Inferior parietal cortex (tissue), 1 donor: ENCODE measurements around the gene PER1.

Source experiments
- DNase-seq: peaks from one replicate; pipeline ENCODE4 v3.0.0-alpha.2; 2016; ENCODE audit errors: extremely low spot score

PER1 gene

DNA sequence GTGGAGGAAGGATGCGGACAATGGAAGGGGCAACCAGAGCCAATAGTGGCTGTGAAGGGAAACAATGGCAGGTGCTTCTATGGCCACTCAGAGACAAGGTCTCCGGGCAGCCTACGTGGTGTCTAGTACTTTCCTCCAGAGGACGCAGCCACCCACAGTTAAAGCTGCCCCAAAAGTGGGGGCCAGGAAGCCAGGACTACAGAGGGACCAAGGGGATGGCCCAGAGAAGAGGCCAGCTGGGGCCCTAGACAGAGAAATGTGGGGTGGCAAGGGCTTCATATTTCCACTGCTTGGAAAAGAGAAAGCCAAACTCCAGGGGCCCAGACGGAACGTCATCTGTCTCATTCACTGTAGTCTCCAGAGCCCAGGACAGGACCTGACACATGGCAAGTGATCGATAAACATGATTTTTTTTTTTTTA, 837 bp upstream of the PER1 start:
- DNase-seq: no peak

- DNase-seq: peak; percentile 47
Measured at GRCh38 chr17:8151641-8152111, 528 bp downstream of the PER1 start.

DNA sequence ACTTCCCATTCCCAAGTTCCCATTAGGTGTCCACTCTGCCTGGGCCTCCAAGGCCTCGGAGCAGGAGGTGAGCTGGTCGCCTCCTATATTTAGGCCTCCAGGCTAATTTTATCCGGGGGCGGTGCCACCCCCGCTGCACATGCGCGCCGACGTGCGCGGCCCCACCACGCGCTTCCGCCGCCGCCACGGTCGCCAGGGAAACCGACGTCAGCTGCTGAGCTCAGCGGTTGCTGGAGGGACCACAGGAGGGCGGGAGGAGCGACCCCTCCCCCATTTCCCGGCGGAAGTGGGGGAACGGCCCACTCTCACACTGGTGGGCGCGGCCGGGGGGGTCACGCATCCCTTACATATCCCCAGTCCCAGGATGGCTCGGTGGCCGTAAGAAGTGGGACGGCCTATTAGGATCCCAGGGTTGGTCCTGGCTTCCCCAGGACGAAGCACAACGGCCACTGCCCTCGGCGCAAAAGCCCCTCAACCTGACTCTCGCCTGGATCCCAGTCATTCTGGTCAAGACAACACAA, 1.0 kb downstream of the PER1 start:
- peak; percentile 77 for DNase-seq

DNA sequence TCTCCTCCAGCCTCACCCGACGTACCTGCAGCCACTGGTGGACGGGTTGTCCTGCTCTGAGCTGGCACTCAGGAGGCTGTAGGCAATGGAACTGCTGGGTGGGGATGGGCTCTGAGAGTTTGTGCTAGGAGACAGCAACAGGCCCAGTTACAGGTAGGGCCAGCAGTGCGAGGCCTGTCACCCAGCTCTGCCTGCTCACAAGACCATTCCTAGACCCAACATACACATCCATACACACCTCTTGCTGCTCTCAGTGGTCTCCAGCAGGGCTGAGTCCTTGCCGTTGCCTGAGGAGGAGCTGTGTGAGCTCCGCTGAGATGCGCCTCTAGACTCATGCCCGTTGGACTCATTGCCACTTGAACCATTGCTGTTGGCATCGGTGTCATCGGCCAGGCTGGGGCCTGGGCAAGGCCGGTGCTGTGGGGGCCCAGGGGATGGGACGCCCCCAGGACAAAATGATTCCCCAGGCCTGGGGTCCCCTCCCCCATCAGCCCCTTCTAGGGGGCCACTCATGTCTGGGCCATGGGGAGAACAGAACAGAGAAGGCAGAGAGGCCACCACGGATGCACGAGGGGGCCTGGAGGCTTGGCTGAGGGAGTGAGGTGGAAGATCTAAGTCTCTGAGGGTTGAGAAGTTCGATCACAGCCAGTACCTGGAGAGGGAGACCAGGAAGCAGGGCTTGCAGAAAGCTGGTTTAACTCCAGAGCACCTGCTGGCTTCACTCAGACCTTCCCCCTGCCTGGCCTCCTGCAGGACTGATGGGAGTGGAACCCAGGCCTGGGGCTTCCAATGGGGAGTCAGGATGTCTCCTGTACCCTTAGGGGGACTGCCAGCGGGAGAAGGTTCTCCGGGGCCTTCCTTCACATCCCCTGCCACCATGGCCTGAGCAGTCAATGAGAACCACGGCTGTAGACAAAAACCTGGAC, 1.7 kb downstream of the PER1 start:
- no peak for DNase-seq

GRCh38 chr17:8149419-8150193, 2.6 kb downstream of the PER1 start:
- no peak for DNase-seq

GRCh38 chr17:8148560-8148959, 3.6 kb downstream of the PER1 start:
- no peak for DNase-seq

- no peak for DNase-seq
Measured at GRCh38 chr17:8147805-8148404, 4.3 kb downstream of the PER1 start.

DNA sequence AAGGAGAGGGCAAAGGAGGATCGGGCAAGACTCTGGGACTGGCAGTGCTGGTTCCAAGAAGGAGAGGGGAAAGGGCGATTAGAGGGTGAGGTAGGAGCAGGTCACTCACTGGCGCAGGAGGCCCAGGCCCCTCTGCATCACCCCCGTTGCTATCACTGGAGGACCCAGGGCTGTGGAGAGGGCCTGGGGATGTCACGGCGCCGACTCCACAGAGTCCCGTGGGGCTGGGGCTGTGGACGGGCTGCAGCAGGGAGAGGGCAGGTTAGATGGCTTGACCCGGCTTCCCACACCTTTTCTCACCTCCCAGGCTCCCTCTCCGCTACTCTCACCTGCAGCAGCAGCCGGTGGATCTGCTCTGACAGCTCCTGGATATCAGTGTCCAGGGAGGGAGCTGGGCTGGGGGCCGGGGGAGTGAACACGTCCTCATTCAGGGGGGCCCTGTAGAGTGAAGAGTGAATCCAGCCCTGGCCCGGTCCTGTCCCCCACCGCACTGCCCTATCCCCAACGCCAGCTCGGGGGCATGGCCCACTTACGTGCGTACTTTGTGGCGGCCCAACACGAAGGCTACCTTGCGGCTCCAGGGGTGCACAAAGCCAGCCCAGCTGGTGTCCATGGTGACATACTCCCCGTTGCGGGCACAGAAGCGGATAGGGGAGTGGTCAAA, 4.9 kb downstream of the PER1 start:
- DNase-seq: no peak

DNA sequence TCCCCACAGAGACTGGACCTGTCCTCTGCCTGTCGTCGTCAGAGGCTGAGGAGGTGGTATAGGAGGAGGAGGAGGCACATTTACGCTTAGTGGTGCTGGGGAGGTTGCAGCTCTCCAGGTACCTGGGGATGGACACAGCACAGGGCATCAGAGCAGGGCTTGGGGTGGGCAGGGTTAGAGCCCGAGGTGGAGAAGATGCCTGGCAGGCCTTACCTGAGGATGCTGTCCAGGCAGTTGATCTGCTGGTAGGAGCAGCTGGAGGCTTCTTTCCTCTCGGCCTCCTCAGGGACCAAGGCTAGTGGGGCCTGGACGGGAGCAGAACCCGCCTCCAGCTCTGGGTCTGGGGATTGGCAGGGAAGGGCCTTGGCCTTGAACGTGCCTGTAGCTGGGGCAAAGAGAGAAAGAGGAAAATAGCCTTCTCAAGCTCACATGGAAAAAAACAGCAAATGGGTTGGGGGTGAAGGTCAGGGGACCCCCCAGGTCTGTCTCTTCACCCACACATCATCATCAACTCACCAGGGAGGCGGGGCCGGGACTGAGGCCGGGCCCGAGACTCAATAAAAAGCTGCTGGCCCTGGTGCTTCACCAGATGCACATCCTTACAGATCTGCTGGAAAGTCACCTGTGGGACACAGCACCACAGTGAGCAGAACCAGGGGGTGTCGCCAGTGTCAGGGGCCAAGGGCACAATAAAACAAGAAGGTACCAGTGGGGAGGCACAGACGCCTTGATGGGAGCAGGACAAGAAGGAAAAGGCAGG, 5.6 kb downstream of the PER1 start:
- DNase-seq: no peak

- DNase-seq: no peak
Measured at GRCh38 chr17:8145811-8146210, 6.4 kb downstream of the PER1 start.

- no peak for DNase-seq
Measured at GRCh38 chr17:8144401-8145231, 7.6 kb downstream of the PER1 start.

- DNase-seq: no peak
Measured at GRCh38 chr17:8143581-8144400, 8.4 kb downstream of the PER1 start.

DNA sequence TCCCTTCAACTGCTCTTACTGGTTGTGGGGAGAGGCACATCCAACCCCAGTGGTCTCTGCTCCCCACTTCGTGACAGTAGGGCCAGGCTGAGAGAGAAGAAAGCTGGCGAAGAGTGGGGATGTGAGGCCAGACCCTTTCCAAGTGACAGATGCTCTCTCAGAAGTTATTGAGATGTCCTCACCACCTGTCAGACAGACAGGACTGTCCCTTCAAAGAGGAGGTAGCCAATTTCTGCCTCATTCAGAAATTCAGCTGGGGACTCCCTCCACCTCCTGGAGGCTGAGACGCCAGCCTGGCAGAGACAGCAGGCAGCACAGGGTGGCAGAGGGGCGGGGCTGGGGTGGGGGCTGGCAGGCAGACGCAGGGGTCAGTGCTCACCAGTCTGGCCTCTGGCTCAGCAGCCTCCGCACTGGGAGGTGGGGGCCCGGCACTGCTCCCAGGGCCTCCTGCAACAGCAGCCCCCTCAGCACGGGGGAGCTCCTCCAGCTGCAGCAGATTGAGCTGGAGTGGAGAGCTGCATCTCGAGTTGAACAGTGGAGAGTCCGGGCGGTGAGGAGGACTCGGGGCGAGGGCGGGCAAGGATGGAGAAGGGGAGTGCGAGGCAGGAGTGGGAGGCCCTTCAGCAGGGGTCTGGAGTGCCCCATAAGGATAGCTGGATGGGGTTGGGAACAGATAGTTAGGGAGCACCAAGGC, 9.2 kb downstream of the PER1 start:
- no peak for DNase-seq

- DNase-seq: no peak
Measured at GRCh38 chr17:8142158-8142886, 9.9 kb downstream of the PER1 start.

GRCh38 chr17:8141741-8142140, 10.5 kb downstream of the PER1 start:
- no peak for DNase-seq

DNA sequence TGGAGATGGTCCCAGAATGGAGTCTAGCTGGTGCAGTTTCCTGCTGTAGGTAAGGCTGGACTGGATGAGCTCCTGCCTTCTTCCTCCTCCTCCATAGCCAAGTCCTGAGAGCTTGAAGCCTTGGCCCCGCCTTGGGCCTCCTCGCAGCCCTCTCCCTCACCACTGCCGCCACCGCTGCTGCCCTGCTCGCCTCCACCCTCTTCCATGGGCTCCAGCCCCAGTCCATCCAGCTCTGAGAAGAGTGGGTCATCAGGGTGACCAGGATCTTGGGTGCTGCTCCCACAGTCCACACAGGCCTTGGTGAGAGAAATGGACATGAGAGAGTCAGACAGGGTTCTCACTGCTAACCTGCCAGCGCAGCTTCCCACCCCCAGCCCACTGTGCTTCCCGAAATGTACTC, 11.2 kb downstream of the PER1 start:
- no peak for DNase-seq
